ENCODE results near the gene PADI4. TPM values are rescaled to one million over a fixed set of nuclear protein-coding genes. Genes with fewer than 3 reads are reported as not detected.
A peak's percentile ranks its signal among the peaks of the same experiment; 100 is the strongest.
"Not testable (repeated sequence)": the region's sequence is repeated elsewhere in the genome, so short reads cannot be mapped to it uniquely, and the experiment has no call there.

PADI4 gene
- total RNA-seq, 4 donors from 2014 or later = not detected

DNA sequence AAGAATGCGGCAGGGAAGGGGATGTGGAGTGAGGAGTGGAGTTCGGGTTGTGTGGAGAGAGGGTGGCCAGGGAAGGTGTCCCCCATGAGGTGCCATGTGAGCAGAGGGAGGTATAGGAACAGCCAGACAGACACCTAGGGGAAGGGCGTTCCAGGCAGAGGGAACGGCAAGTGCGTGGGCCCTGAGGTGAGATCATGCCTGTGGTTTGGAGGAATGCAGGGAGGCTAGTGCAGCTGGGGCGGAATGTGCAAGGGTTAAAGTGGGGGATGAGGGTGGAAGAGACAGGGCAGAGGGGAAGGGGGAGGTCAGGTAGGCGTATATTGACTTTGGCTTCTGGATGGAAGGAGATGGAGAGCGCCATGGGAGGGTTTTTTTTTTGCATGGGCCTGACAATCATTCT lies 32.4 kb downstream of the PADI4 start:
- TF ChIP-seq, protein P1, sequence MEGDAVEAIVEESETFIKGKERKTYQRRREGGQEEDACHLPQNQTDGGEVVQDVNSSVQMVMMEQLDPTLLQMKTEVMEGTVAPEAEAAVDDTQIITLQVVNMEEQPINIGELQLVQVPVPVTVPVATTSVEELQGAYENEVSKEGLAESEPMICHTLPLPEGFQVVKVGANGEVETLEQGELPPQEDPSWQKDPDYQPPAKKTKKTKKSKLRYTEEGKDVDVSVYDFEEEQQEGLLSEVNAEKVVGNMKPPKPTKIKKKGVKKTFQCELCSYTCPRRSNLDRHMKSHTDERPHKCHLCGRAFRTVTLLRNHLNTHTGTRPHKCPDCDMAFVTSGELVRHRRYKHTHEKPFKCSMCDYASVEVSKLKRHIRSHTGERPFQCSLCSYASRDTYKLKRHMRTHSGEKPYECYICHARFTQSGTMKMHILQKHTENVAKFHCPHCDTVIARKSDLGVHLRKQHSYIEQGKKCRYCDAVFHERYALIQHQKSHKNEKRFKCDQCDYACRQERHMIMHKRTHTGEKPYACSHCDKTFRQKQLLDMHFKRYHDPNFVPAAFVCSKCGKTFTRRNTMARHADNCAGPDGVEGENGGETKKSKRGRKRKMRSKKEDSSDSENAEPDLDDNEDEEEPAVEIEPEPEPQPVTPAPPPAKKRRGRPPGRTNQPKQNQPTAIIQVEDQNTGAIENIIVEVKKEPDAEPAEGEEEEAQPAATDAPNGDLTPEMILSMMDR (IDR thresholded peaks at IDR 0.05) = no peak
- no peak for TF ChIP-seq POLR2A (IDR thresholded peaks at IDR 0.05)
- DNase-seq = peak in 1 of 3 donors; percentile 32
- Histone ChIP-seq H3K9me3 (no peaks in the 10 kb centered on the region), H3K27ac (no peak overlapping the region), H3K4me3 (no peak overlapping the region), H3K4me1 (no peaks in the 10 kb centered on the region), H3K36me3 (no peaks in the 10 kb centered on the region), H3K27me3 (no peaks in the 10 kb centered on the region)

DNA sequence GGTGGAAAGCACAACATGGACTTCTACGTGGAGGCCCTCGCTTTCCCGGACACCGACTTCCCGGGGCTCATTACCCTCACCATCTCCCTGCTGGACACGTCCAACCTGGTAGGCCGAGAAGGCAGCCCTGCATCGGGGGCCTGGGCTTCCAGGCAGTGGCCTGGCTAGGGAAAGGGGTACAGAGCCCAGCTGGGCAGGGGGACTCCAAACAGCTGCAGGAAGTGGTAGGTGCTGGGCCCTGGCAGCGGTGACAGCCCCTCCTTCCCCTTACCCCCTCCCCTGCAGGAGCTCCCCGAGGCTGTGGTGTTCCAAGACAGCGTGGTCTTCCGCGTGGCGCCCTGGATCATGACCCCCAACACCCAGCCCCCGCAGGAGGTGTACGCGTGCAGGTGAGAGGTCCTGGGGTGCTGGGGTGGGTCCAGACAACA lies 34.0 kb downstream of the PADI4 start:
- Histone ChIP-seq H3K4me1 (no peaks in the 10 kb centered on the region), H3K36me3 (no peaks in the 10 kb centered on the region), H3K4me3 (no peak overlapping the region), H3K27me3 (no peaks in the 10 kb centered on the region), H3K27ac (no peak overlapping the region), H3K9me3 (no peaks in the 10 kb centered on the region)
- TF ChIP-seq POLR2A (IDR thresholded peaks at IDR 0.05) = no peak
- TF ChIP-seq, protein P1 (IDR thresholded peaks at IDR 0.05) = no peak
- peak in 1 of 3 donors; percentile 37 for DNase-seq

DNA sequence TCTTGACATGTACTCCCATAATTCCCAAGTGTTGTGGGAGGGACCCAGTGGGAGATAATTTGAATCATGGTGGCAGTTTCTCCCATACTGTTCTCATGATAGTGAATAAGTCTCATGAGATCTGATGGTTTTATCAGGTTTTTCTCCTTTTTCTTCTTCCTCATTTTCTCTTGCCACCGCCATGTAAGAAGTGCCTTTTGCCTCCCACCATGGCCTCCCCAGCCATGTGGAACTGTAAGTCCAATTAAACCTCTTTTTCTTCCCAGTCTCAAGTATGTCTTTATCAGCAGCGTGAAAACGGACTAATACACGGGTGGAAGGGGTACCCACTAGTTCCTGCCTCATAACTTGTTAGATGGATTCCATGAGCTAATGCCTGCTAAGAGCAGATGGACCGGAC lies 37.5 kb downstream of the PADI4 start:
- not testable (repeated sequence) for H3K36me3 ChIP-seq, H3K27ac ChIP-seq, H3K27me3 ChIP-seq, H3K9me3 ChIP-seq, H3K4me1 ChIP-seq, DNase-seq, H3K4me3 ChIP-seq

GRCh38 chr1:17346046-17346789 lies 38.2 kb downstream of the PADI4 start:
- H3K4me1 ChIP-seq = no peaks in the 10 kb centered on the region
- no peak overlapping the region for H3K27ac ChIP-seq
- no peaks in the 10 kb centered on the region for H3K36me3 ChIP-seq
- H3K4me3 ChIP-seq = no peak overlapping the region
- H3K9me3 ChIP-seq = no peaks in the 10 kb centered on the region
- TF ChIP-seq POLR2A (IDR thresholded peaks at IDR 0.05) = no peak
- TF ChIP-seq, protein P1 (IDR thresholded peaks at IDR 0.05) = no peak
- no peak for DNase-seq
- H3K27me3 ChIP-seq = no peaks in the 10 kb centered on the region

DNA sequence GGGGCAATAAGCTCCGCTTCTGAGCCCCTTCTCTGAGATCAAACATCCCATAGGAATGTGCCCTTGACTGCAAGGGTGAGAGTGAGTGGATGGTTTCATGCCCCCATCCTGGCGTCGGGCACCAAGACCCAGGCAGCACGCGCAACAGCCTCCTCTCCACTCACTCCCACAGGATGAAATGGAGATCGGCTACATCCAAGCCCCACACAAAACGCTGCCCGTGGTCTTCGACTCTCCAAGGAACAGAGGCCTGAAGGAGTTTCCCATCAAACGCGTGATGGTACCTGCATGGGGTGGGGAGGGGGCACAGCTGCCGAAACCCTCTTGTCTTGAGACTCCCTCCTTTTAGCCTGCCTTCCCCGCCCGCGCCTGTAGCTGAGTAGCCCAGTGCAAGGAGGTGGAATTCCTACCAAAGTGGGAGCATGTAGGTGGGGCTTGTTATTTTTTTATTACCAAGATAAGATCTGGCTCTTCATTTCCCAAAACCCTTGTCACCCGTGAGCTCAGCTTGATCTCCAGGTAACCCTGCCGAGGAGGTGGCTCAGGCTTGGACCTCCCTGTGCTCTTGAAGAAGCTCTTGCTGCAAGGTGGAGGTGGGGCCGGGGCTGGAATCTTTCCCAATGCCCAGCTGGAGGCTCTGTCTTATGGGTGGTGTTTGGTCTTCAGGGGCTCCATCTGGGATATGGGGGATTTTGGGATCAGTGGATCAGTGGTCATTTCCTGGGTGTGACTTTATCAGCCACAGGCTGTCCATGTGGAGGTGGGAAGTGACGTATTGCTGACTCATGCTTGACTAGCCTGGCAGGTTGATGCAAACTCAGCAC lies 40.0 kb downstream of the PADI4 start:
- TF ChIP-seq, protein P1 (IDR thresholded peaks at IDR 0.05) = no peak
- no peak for TF ChIP-seq POLR2A (IDR thresholded peaks at IDR 0.05)
- peak in 1 of 3 donors; percentile 41 for DNase-seq
- no peaks in the 10 kb centered on the region for H3K4me1 ChIP-seq
- H3K36me3 ChIP-seq = no peaks in the 10 kb centered on the region
- H3K9me3 ChIP-seq = no peaks in the 10 kb centered on the region
- no peaks in the 10 kb centered on the region for H3K27me3 ChIP-seq
- no peak overlapping the region for H3K4me3 ChIP-seq
- no peak overlapping the region for H3K27ac ChIP-seq

GRCh38 chr1:17348593-17349234 lies 40.7 kb downstream of the PADI4 start:
- Histone ChIP-seq H3K4me1 (no peaks in the 10 kb centered on the region), H3K27ac (no peak overlapping the region), H3K27me3 (no peaks in the 10 kb centered on the region), H3K4me3 (no peak overlapping the region), H3K36me3 (no peaks in the 10 kb centered on the region), H3K9me3 (no peaks in the 10 kb centered on the region)
- peak in 1 of 3 donors; percentile 34 for DNase-seq
- TF ChIP-seq, protein P1 (IDR thresholded peaks at IDR 0.05) = no peak
- TF ChIP-seq POLR2A (IDR thresholded peaks at IDR 0.05) = no peak

All from Peyer's patch (tissue), 4 donors.